Panc1 (cell line): Measurements from ENCODE around the gene PIP5K1C. TPM values are rescaled to one million over a fixed set of nuclear protein-coding genes. Genes with fewer than 3 reads are reported as not detected.
"Not testable (repeated sequence)": the region's sequence is repeated elsewhere in the genome, so short reads cannot be mapped to it uniquely, and the experiment has no call there.

Experiments
- ATAC-seq: fragments of 200-7000 bp; cut with Tn5 transposase; 2 replicates; pipeline ENCODE4 v1.9.1; 2020; ENCODE audit warnings: mild to moderate bottlenecking, moderate library complexity
- BruUV-seq: library from RNA; stranded (reverse); fragments of 400-500 nt; replicated peaks from 2 replicates; lab custom pipeline; 2021; lab: Mats Ljungman, UMichigan
- CTCF ChIA-PET: fragments of 300-600 bp; sonication (Branson Sonifier 250); formaldehyde crosslinking; loops from one replicate; lab custom pipeline; 2022; ENCODE audit warnings: antibody characterized with exemption; lab: Charles Lee
- POLR2A ChIA-PET: fragments of 300-600 bp; sonication (Branson Sonifier 250); formaldehyde crosslinking; loops from one replicate; lab custom pipeline; 2022; ENCODE audit warnings: antibody characterized with exemption; lab: Charles Lee
- DNase-seq: peaks from one replicate; pipeline ENCODE4 v3.0.0-alpha.2; 2010; ENCODE audit warnings: low read depth, low spot score
- H3K27ac ChIP-seq: 2 replicates; pipeline ENCODE4 v1.5.1; 2011; ENCODE audit warnings: mild to moderate bottlenecking, low read length, inconsistent platforms
- H3K27me3 ChIP-seq: fragments of 200-500 bp; sonication (Bioruptor generic); 2 replicates; pipeline ENCODE4 v1.6.0; 2014; ENCODE audit warnings: low read length, inconsistent platforms; ENCODE audit not compliant: control insufficient read depth, insufficient read depth
- H3K36me3 ChIP-seq: fragments of 200-500 bp; sonication (Bioruptor generic); 2 replicates; pipeline ENCODE4 v1.5.1; 2014; ENCODE audit warnings: inconsistent platforms, mild to moderate bottlenecking, low read length, moderate library complexity; ENCODE audit not compliant: control insufficient read depth, insufficient read depth
- H3K4me1 ChIP-seq: 2 replicates; pipeline ENCODE4 v1.5.1; 2011; ENCODE audit warnings: inconsistent platforms, mild to moderate bottlenecking, low read length, moderate library complexity; ENCODE audit not compliant: control insufficient read depth, insufficient read depth
- H3K4me3 ChIP-seq, 2 experiments: 2 replicates each; pipeline ENCODE4 v1.5.1; 2011 to 2012; ENCODE audit warnings: low read depth in 2 of 2, low read length in 2 of 2, mild to moderate bottlenecking in 2 of 2, inconsistent platforms in 1 of 2, moderate library complexity in 1 of 2
- H3K9me3 ChIP-seq: fragments of 200-500 bp; sonication (Bioruptor generic); 2 replicates; pipeline ENCODE4 v1.5.1; 2014; ENCODE audit warnings: low read depth, mild to moderate bottlenecking, inconsistent platforms, low read length, moderate library complexity; ENCODE audit not compliant: control insufficient read depth, insufficient read depth
- POLR2AphosphoS5 ChIP-seq: IDR thresholded peaks from 2 replicates; pipeline ENCODE4 v1.6.1; 2012; ENCODE audit warnings: mild to moderate bottlenecking, low read depth, low read length, moderate library complexity
- REST ChIP-seq, 2 experiments: IDR thresholded peaks; 2 replicates each; pipeline ENCODE4 v1.6.1; 2011 to 2012; ENCODE audit warnings: low read depth in 2 of 2, control low read depth in 1 of 2, low read length in 1 of 2, mild to moderate bottlenecking in 1 of 2, moderate library complexity in 1 of 2; ENCODE audit not compliant: insufficient read depth in 1 of 2
- SIN3A ChIP-seq: IDR thresholded peaks from 2 replicates; pipeline ENCODE4 v1.6.1; 2012; ENCODE audit warnings: low read depth, mild to moderate bottlenecking, low read length, moderate library complexity, borderline replicate concordance; ENCODE audit not compliant: insufficient read depth
- TCF7L2 ChIP-seq: IDR thresholded peaks from 2 replicates; pipeline ENCODE4 v1.6.1; 2011; ENCODE audit warnings: mild to moderate bottlenecking, low read depth, low read length, inconsistent platforms
- in situ Hi-C: cut with HindIII; loops from 2 replicates; pipeline ENCODE4 v1.10.0; 2016; ENCODE audit warnings: low sequenced_read_pairs, low pct_unique_long_range_greater_than_20kb
- intact Hi-C: fragments of 100-400 bp; cut with micrococcal nuclease; formaldehyde crosslinking; loops from one replicate; pipeline ENCODE4 v1.10.0; 2022; ENCODE audit not compliant: unreplicated experiment
- total RNA-seq: library from RNA; stranded (reverse); gene quantifications from one replicate; pipeline ENCODE4 v1.2.1, GENCODE V29; 2021; ENCODE audit not compliant: unreplicated experiment
- TF ChIP-seq, protein P1 (sequence below): fragments of 450-650 bp; IDR thresholded peaks from 2 replicates; pipeline ENCODE4 v1.5.1; 2017; ENCODE audit warnings: mild to moderate bottlenecking

Gene PIP5K1C
- total RNA-seq, 1 experiment from 2014 or later: 30.6 TPM

GRCh38 chr19:3585301-3586126, 114.8 kb downstream of the PIP5K1C start, which contains the start of gene GIPC3:
GIPC3 (plus strand) TSS chr19:3585478; CDS start chr19:3585598, 120 bp downstream.
- H3K9me3 ChIP-seq: no peaks in the 10 kb centered on the region
- intact Hi-C loops (no loop called here), in situ Hi-C loops (no loop called here)
- H3K4me3 ChIP-seq: peak within 1 kb of the TSS; percentile 22 to 37
- ChIA-PET CTCF (interaction anchor here (0.6 kb wide), 1 partner anchor 675 kb away, joined by 6 read pairs; no protein-coding TSS in a partner anchor), POLR2A (no interaction called here)
- H3K4me1 ChIP-seq: no peaks in the 10 kb centered on the region
- no peak for DNase-seq
- TF ChIP-seq SIN3A (no peak), POLR2AphosphoS5 (no peak), REST (IDR thresholded peaks at IDR 0.05; ENCODE audit: insufficient read depth in 1 of 2, low read depth in 2 of 2, low read length in 1 of 2) (no peak), TCF7L2 (no peak)
- TF ChIP-seq, protein P1, sequence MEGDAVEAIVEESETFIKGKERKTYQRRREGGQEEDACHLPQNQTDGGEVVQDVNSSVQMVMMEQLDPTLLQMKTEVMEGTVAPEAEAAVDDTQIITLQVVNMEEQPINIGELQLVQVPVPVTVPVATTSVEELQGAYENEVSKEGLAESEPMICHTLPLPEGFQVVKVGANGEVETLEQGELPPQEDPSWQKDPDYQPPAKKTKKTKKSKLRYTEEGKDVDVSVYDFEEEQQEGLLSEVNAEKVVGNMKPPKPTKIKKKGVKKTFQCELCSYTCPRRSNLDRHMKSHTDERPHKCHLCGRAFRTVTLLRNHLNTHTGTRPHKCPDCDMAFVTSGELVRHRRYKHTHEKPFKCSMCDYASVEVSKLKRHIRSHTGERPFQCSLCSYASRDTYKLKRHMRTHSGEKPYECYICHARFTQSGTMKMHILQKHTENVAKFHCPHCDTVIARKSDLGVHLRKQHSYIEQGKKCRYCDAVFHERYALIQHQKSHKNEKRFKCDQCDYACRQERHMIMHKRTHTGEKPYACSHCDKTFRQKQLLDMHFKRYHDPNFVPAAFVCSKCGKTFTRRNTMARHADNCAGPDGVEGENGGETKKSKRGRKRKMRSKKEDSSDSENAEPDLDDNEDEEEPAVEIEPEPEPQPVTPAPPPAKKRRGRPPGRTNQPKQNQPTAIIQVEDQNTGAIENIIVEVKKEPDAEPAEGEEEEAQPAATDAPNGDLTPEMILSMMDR: no peak
- no peak within 1 kb of the TSS for H3K27ac ChIP-seq
- no peaks in the 10 kb centered on the region for H3K36me3 ChIP-seq
- ATAC-seq: no peak
- BruUV-seq: no TSS peak
- H3K27me3 ChIP-seq: no peaks in the 10 kb centered on the region

DNA sequence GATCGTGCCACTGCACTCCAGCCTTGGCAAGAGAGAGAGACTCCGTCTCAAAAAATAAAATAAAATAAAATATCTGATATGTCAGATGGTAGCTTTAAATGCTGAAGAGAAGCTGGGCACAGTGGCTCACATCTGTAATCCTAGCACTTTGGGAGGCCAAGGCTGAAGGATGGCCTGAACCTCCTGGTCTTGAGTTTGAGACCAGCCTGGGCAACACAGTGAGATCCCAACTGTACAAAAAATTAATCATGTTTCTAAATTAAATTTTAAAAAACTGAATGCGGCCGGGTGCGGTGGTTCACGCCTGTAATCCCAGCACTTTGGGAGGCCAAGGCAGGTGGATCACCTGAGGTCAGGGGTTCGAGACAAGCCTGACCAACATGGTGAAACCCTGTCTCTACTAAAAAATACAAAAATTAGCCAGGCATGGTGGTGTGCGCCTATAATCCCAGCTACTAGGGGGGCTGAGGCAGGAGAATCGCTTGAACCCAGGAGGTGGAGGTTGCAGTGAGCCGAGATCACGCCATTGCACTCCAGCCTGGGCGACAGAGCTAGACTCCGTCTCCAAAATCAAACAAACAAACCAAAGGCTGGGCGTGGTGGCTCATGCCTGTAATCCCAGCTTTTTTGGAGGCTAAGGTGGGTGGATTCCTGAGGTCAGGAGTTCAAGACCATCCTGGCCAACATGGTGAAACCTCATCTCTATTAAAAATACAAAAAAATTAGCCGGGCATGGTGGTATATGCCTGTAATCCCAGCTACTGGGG, 116.0 kb downstream of the PIP5K1C start:
- H3K4me1 ChIP-seq, H3K27me3 ChIP-seq, in situ Hi-C loops, intact Hi-C loops, BruUV-seq, POLR2A ChIA-PET, H3K27ac ChIP-seq, DNase-seq, H3K4me3 ChIP-seq, ATAC-seq, H3K36me3 ChIP-seq, H3K9me3 ChIP-seq, CTCF ChIA-PET: not testable (repeated sequence)

DNA sequence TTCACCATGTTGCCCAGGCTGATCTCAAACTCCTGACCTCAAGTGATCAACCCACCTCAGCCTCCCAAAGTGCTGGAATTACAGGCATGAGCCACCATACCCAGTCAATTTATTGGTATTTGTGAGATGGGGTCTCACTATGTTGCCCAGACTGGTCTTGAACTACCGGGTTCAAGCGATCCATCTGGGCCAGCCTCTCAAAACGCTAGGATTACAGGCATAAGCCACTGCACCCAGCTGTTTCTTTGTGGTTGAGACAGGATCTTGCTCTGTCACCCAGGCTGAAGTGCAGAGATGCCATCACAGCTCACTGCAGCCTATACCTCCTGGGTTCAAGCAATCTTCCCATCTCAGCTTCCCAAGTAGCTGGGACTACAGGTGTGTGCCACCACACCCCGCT, 118.5 kb downstream of the PIP5K1C start:
- H3K4me1 ChIP-seq, H3K27ac ChIP-seq, H3K27me3 ChIP-seq, in situ Hi-C loops, DNase-seq, CTCF ChIA-PET, BruUV-seq, H3K36me3 ChIP-seq, H3K9me3 ChIP-seq, intact Hi-C loops, ATAC-seq, H3K4me3 ChIP-seq: not testable (repeated sequence)
- POLR2A ChIA-PET: interaction anchor here (0.6 kb wide), 1 partner anchor 137 kb away, joined by 4 read pairs; no protein-coding TSS in a partner anchor

Other genes starting within 250 kb of the PIP5K1C start
- gene SMIM24, start 219.9 kb downstream of the PIP5K1C start, total RNA-seq: 0.28 TPM
- gene SMIM44, start 217.0 kb downstream of the PIP5K1C start, total RNA-seq: not detected
- 24.9 TPM for gene DOHH, start 199.8 kb downstream of the PIP5K1C start, total RNA-seq
- 48.7 TPM for gene FZR1, start 194.2 kb downstream of the PIP5K1C start, total RNA-seq
- gene TEKTIP1, start 161.3 kb downstream of the PIP5K1C start, total RNA-seq: not detected
- gene MFSD12, start 142.9 kb downstream of the PIP5K1C start, total RNA-seq: 98.8 TPM
- gene HMG20B, start 127.5 kb downstream of the PIP5K1C start, total RNA-seq: 74.7 TPM
- gene GIPC3, start 115.0 kb downstream of the PIP5K1C start, total RNA-seq: 0.92 TPM
- gene TBXA2R, start 93.6 kb downstream of the PIP5K1C start, total RNA-seq: 5.2 TPM
- 25.2 TPM for gene CACTIN, start 73.7 kb downstream of the PIP5K1C start, total RNA-seq
- 2.7 TPM for gene TJP3, start 7.9 kb upstream of the PIP5K1C start, total RNA-seq
- gene APBA3, start 61.2 kb upstream of the PIP5K1C start, total RNA-seq: 34.0 TPM
- gene MRPL54, start 62.2 kb upstream of the PIP5K1C start, total RNA-seq: 42.8 TPM
- gene RAX2, start 71.8 kb upstream of the PIP5K1C start, total RNA-seq: not detected
- gene MATK, start 85.9 kb upstream of the PIP5K1C start, total RNA-seq: 0.21 TPM
- gene ZFR2, start 168.6 kb upstream of the PIP5K1C start, total RNA-seq: 0.74 TPM
- 0.15 TPM for gene ATCAY, start 180.2 kb upstream of the PIP5K1C start, total RNA-seq
- gene NMRK2, start 232.6 kb upstream of the PIP5K1C start, total RNA-seq: 0.21 TPM